Measurements from ENCODE around the gene IWS1. TPM values are rescaled to one million over a fixed set of nuclear protein-coding genes. Genes with fewer than 3 reads are reported as not detected.

IWS1 gene
- total and polyA plus RNA-seq, 9 of the 15 experiments (the other 6 are each of a cell fraction or from before 2014, with no cell fraction given): 20.8 to 67.2 (median 46.6) TPM

GRCh38 chr2:127545189-127545588 lies 18.9 kb upstream of the IWS1 start:
- Histone ChIP-seq H3K27ac (ENCODE audit: extremely low read depth, low read depth, low read length) (no peak overlapping the region), H4K20me1 (replicated peaks; ENCODE audit: control insufficient read depth, insufficient read depth, low read length) (no peaks in the 10 kb centered on the region), H3K79me2 (ENCODE audit: control insufficient read depth, insufficient read depth, low read length) (no peaks in the 10 kb centered on the region), H3K27me3 (ENCODE audit: control insufficient read depth in 2 of 2, insufficient read depth in 2 of 2, low read length in 2 of 2) (peaks cover 8 to 40% of the 10 kb centered on the region in 2 experiments; a peak in 4 of 5 replicates), H3K4me2 (ENCODE audit: insufficient read depth, low read length) (no peak overlapping the region), H3K4me3 (no peak overlapping the region), H3K36me3 (ENCODE audit: control insufficient read depth, insufficient read depth, low read length) (no peaks in the 10 kb centered on the region), H3K9ac (ENCODE audit: insufficient read depth in 1 of 2, low read depth in 2 of 2, low read length in 2 of 2) (no peak overlapping the region), H3K9me1 (ENCODE audit: control insufficient read depth, insufficient read depth, low read length) (no peaks in the 10 kb centered on the region), H3K4me1 (replicated peaks in 1 of 2; ENCODE audit: control insufficient read depth in 2 of 2, insufficient read depth in 2 of 2, low read length in 2 of 2) (peaks cover 12% of the 10 kb centered on the region in 2 experiments; a peak in 4 of 5 replicates), H2AFZ (ENCODE audit: low read depth, low read length) (no peak overlapping the region), H3K9me3 (replicated peaks; ENCODE audit: control insufficient read depth, insufficient read depth, low read depth, low read length) (no peaks in the 10 kb centered on the region)
- ChIA-PET CTCF (ENCODE audit: low intra/inter-chr PET ratio) (no interaction called here), POLR2A (no interaction called here)
- in situ Hi-C loops (cut with MboI) (no loop called here), intact Hi-C loops (cut with micrococcal nuclease) (no loop called here)
- no TSS peak for BruUV-seq (replicated peaks)
- DNase-seq (ENCODE audit: extremely low read depth in 1 of 4, low spot score in 3 of 4) (no peak), FAIRE-seq (no peak), ATAC-seq (no peak)
- 18% methylated on average over 6 of the region's 6 CpGs for WGBS (ENCODE audit: insufficient coverage, low coverage, missing lambda C conversion rate)
- TF ChIP-seq E4F1 (CRISPR knock-in tag; IDR thresholded peaks at IDR 0.05; ENCODE audit: borderline replicate concordance) (no peak), ZNF76 (CRISPR knock-in tag; IDR thresholded peaks at IDR 0.05; ENCODE audit: borderline replicate concordance) (no peak), GABPB1 (CRISPR knock-in tag; IDR thresholded peaks at IDR 0.05) (no peak), RCOR1 (IDR thresholded peaks at IDR 0.05; ENCODE audit: borderline replicate concordance in 1 of 2, low read depth in 2 of 2, low read length in 2 of 2) (no peak), POLR2AphosphoS2 (IDR thresholded peaks at IDR 0.05; ENCODE audit: low read length) (no peak), KDM2B (CRISPR knock-in tag; IDR thresholded peaks at IDR 0.05) (no peak), ZNF134 (CRISPR knock-in tag; conservative IDR thresholded peaks at IDR 0.05) (no peak), ZNF449 (CRISPR knock-in tag; IDR thresholded peaks at IDR 0.05) (no peak), HDAC2 (IDR thresholded peaks at IDR 0.05) (no peak), PRPF4 (IDR thresholded peaks at IDR 0.05; ENCODE audit: insufficient read depth, low read depth, low read length, poor library complexity, severe bottlenecking) (no peak), KHSRP (IDR thresholded peaks at IDR 0.05) (no peak), KAT8 (IDR thresholded peaks at IDR 0.05; ENCODE audit: low read depth) (no peak)
- TF ChIP-seq, protein P1, sequence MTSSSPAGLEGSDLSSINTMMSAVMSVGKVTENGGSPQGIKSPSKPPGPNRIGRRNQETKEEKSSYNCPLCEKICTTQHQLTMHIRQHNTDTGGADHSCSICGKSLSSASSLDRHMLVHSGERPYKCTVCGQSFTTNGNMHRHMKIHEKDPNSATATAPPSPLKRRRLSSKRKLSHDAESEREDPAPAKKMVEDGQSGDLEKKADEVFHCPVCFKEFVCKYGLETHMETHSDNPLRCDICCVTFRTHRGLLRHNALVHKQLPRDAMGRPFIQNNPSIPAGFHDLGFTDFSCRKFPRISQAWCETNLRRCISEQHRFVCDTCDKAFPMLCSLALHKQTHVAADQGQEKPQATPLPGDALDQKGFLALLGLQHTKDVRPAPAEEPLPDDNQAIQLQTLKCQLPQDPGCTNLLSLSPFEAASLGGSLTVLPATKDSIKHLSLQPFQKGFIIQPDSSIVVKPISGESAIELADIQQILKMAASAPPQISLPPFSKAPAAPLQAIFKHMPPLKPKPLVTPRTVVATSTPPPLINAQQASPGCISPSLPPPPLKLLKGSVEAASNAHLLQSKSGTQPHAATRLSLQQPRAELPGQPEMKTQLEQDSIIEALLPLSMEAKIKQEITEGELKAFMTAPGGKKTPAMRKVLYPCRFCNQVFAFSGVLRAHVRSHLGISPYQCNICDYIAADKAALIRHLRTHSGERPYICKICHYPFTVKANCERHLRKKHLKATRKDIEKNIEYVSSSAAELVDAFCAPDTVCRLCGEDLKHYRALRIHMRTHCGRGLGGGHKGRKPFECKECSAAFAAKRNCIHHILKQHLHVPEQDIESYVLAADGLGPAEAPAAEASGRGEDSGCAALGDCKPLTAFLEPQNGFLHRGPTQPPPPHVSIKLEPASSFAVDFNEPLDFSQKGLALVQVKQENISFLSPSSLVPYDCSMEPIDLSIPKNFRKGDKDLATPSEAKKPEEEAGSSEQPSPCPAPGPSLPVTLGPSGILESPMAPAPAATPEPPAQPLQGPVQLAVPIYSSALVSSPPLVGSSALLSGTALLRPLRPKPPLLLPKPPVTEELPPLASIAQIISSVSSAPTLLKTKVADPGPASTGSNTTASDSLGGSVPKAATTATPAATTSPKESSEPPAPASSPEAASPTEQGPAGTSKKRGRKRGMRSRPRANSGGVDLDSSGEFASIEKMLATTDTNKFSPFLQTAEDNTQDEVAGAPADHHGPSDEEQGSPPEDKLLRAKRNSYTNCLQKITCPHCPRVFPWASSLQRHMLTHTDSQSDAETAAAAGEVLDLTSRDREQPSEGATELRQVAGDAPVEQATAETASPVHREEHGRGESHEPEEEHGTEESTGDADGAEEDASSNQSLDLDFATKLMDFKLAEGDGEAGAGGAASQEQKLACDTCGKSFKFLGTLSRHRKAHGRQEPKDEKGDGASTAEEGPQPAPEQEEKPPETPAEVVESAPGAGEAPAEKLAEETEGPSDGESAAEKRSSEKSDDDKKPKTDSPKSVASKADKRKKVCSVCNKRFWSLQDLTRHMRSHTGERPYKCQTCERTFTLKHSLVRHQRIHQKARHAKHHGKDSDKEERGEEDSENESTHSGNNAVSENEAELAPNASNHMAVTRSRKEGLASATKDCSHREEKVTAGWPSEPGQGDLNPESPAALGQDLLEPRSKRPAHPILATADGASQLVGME (CRISPR knock-in tag; IDR thresholded peaks at IDR 0.05): no peak
